ENCODE data around the gene HOXB3. TPM values are rescaled to one million over a fixed set of nuclear protein-coding genes. Genes with fewer than 3 reads are reported as not detected.

HOXB3 gene
- total and polyA plus RNA-seq, 4 donors, result 23.8 to 162 (median 94.8) TPM

GRCh38 chr17:48578616-48579470 is 11.2 kb downstream of the HOXB3 start:
- no peaks in the 10 kb centered on the region for H3K27me3 ChIP-seq (ENCODE audit: control insufficient read depth, insufficient read depth, low read length)
- peaks cover 72% of the 10 kb centered on the region for H3K4me1 ChIP-seq (ENCODE audit: control insufficient read depth, insufficient read depth, low read length)
- peak overlapping the region; percentile 49 for H3K4me3 ChIP-seq (ENCODE audit: low read depth, low read length)
- peak in 2 of 6 donors; percentile 65 to 81 for DNase-seq (ENCODE audit: low read depth in 4 of 6, low spot score in 6 of 6)
- H3K9me3 ChIP-seq (ENCODE audit: control insufficient read depth, insufficient read depth, low read length), result no peaks in the 10 kb centered on the region
- WGBS (ENCODE audit: insufficient coverage), result 2% methylated on average over 38 of the region's 43 CpGs
- peak overlapping the region; percentile 99 for H3K27ac ChIP-seq (ENCODE audit: low read depth, low read length)
- H3K36me3 ChIP-seq (ENCODE audit: control insufficient read depth, insufficient read depth, low read length), result peaks cover 18% of the 10 kb centered on the region

- H3K27ac ChIP-seq (ENCODE audit: low read depth, low read length), result peak within 1 kb of the TSS; percentile 99
- peaks cover 18% of the 10 kb centered on the region for H3K36me3 ChIP-seq (ENCODE audit: control insufficient read depth, insufficient read depth, low read length)
- peaks cover 73% of the 10 kb centered on the region for H3K4me1 ChIP-seq (ENCODE audit: control insufficient read depth, insufficient read depth, low read length)
- H3K27me3 ChIP-seq (ENCODE audit: control insufficient read depth, insufficient read depth, low read length), result no peaks in the 10 kb centered on the region
- H3K9me3 ChIP-seq (ENCODE audit: control insufficient read depth, insufficient read depth, low read length), result no peaks in the 10 kb centered on the region
- peak within 1 kb of the TSS; percentile 51 for H3K4me3 ChIP-seq (ENCODE audit: low read depth, low read length)
- under 1% methylated on average over 35 of the region's 58 CpGs for whole genome bisulfite sequencing (ENCODE audit: insufficient coverage)
- DNase-seq (ENCODE audit: low read depth in 4 of 6, low spot score in 6 of 6), result peak in 3 of 6 donors; percentile 88 to 98 (median 89)
Observed at GRCh38 chr17:48577946-48578615, 12.0 kb downstream of the HOXB3 start, which contains the start of gene HOXB4. Gene HOXB4 (minus strand): TSS chr17:48578350. CDS start chr17:48578319, 31 bp downstream.

- Histone ChIP-seq H3K36me3 (ENCODE audit: control insufficient read depth, insufficient read depth, low read length) (peaks cover 21% of the 10 kb centered on the region), H3K27me3 (ENCODE audit: control insufficient read depth, insufficient read depth, low read length) (no peaks in the 10 kb centered on the region), H3K4me1 (ENCODE audit: control insufficient read depth, insufficient read depth, low read length) (peaks cover 73% of the 10 kb centered on the region), H3K9me3 (ENCODE audit: control insufficient read depth, insufficient read depth, low read length) (no peaks in the 10 kb centered on the region), H3K27ac (ENCODE audit: low read depth, low read length) (peak overlapping the region; percentile 99), H3K4me3 (ENCODE audit: low read depth, low read length) (peak overlapping the region; percentile 51)
- DNase-seq (ENCODE audit: low read depth in 4 of 6, low spot score in 6 of 6), result peak in 2 of 6 donors; percentile 77 to 96
- 0% methylated on average over 7 of the region's 19 CpGs for WGBS (ENCODE audit: insufficient coverage)
Observed at GRCh38 chr17:48577330-48577945, 12.6 kb downstream of the HOXB3 start.

- under 1% methylated on average over 20 of the region's 43 CpGs for WGBS (ENCODE audit: insufficient coverage)
- peak overlapping the region; percentile 99 for H3K27ac ChIP-seq (ENCODE audit: low read depth, low read length)
- no peaks in the 10 kb centered on the region for H3K27me3 ChIP-seq (ENCODE audit: control insufficient read depth, insufficient read depth, low read length)
- H3K9me3 ChIP-seq (ENCODE audit: control insufficient read depth, insufficient read depth, low read length), result no peaks in the 10 kb centered on the region
- peaks cover 72% of the 10 kb centered on the region for H3K4me1 ChIP-seq (ENCODE audit: control insufficient read depth, insufficient read depth, low read length)
- peaks cover 18% of the 10 kb centered on the region for H3K36me3 ChIP-seq (ENCODE audit: control insufficient read depth, insufficient read depth, low read length)
- peak overlapping the region; percentile 51 for H3K4me3 ChIP-seq (ENCODE audit: low read depth, low read length)
- peak in 1 of 6 donors; percentile 82 for DNase-seq (ENCODE audit: low read depth in 4 of 6, low spot score in 6 of 6)
Observed at GRCh38 chr17:48576479-48577309, 13.3 kb downstream of the HOXB3 start.

- peaks cover 19% of the 10 kb centered on the region for H3K36me3 ChIP-seq (ENCODE audit: control insufficient read depth, insufficient read depth, low read length)
- no peaks in the 10 kb centered on the region for H3K9me3 ChIP-seq (ENCODE audit: control insufficient read depth, insufficient read depth, low read length)
- peak overlapping the region; percentile 46 for H3K4me3 ChIP-seq (ENCODE audit: low read depth, low read length)
- H3K27ac ChIP-seq (ENCODE audit: low read depth, low read length), result peak overlapping the region; percentile 99
- no peaks in the 10 kb centered on the region for H3K27me3 ChIP-seq (ENCODE audit: control insufficient read depth, insufficient read depth, low read length)
- WGBS (ENCODE audit: insufficient coverage), result 5% methylated on average over 18 of the region's 22 CpGs
- H3K4me1 ChIP-seq (ENCODE audit: control insufficient read depth, insufficient read depth, low read length), result peaks cover 72% of the 10 kb centered on the region
- peak in 2 of 6 donors; percentile 76 to 89 for DNase-seq (ENCODE audit: low read depth in 4 of 6, low spot score in 6 of 6)
Observed at GRCh38 chr17:48575673-48576478, 14.2 kb downstream of the HOXB3 start.

GRCh38 chr17:48575066-48575582 is 14.9 kb downstream of the HOXB3 start:
- Histone ChIP-seq H3K9me3 (ENCODE audit: control insufficient read depth, insufficient read depth, low read length) (no peaks in the 10 kb centered on the region), H3K36me3 (ENCODE audit: control insufficient read depth, insufficient read depth, low read length) (peaks cover 24% of the 10 kb centered on the region), H3K27ac (ENCODE audit: low read depth, low read length) (peak overlapping the region; percentile 99), H3K4me3 (ENCODE audit: low read depth, low read length) (peak overlapping the region; percentile 46), H3K27me3 (ENCODE audit: control insufficient read depth, insufficient read depth, low read length) (no peaks in the 10 kb centered on the region), H3K4me1 (ENCODE audit: control insufficient read depth, insufficient read depth, low read length) (peaks cover 72% of the 10 kb centered on the region)
- WGBS (ENCODE audit: insufficient coverage), result 28% methylated on average over 3 of the region's 7 CpGs
- DNase-seq (ENCODE audit: low read depth in 4 of 6, low spot score in 6 of 6), result peak in 2 of 6 donors; percentile 43 to 88

GRCh38 chr17:48574505-48575065 is 15.5 kb downstream of the HOXB3 start:
- peaks cover 69% of the 10 kb centered on the region for H3K4me1 ChIP-seq (ENCODE audit: control insufficient read depth, insufficient read depth, low read length)
- 13% methylated on average over 7 of the region's 8 CpGs for WGBS (ENCODE audit: insufficient coverage)
- H3K4me3 ChIP-seq (ENCODE audit: low read depth, low read length), result peak overlapping the region; percentile 46
- H3K9me3 ChIP-seq (ENCODE audit: control insufficient read depth, insufficient read depth, low read length), result no peaks in the 10 kb centered on the region
- DNase-seq (ENCODE audit: low read depth in 4 of 6, low spot score in 6 of 6), result no peak
- H3K27me3 ChIP-seq (ENCODE audit: control insufficient read depth, insufficient read depth, low read length), result no peaks in the 10 kb centered on the region
- H3K27ac ChIP-seq (ENCODE audit: low read depth, low read length), result peak overlapping the region; percentile 99
- peaks cover 24% of the 10 kb centered on the region for H3K36me3 ChIP-seq (ENCODE audit: control insufficient read depth, insufficient read depth, low read length)

- H3K36me3 ChIP-seq (ENCODE audit: control insufficient read depth, insufficient read depth, low read length), result peaks cover 25% of the 10 kb centered on the region
- no peaks in the 10 kb centered on the region for H3K9me3 ChIP-seq (ENCODE audit: control insufficient read depth, insufficient read depth, low read length)
- WGBS (ENCODE audit: insufficient coverage), result no CpG with 5 or more reads among the region's 1 CpG
- peak overlapping the region; percentile 46 for H3K4me3 ChIP-seq (ENCODE audit: low read depth, low read length)
- H3K4me1 ChIP-seq (ENCODE audit: control insufficient read depth, insufficient read depth, low read length), result peaks cover 77% of the 10 kb centered on the region
- no peaks in the 10 kb centered on the region for H3K27me3 ChIP-seq (ENCODE audit: control insufficient read depth, insufficient read depth, low read length)
- peak in 1 of 6 donors; percentile 69 for DNase-seq (ENCODE audit: low read depth in 4 of 6, low spot score in 6 of 6)
- peak overlapping the region; percentile 99 for H3K27ac ChIP-seq (ENCODE audit: low read depth, low read length)
Observed at GRCh38 chr17:48571826-48572417, 18.1 kb downstream of the HOXB3 start.
